Esophagus (tissue), 2 donors: ENCODE results near the gene CTSD. TPM values are rescaled to one million over a fixed set of nuclear protein-coding genes. Genes with fewer than 3 reads are reported as not detected.
"Not testable (repeated sequence)": the region's sequence is repeated elsewhere in the genome, so short reads cannot be mapped to it uniquely, and the experiment has no call there.

Experiments
- H3K27ac ChIP-seq, 2 donors: one replicate each; pipeline ENCODE4 v1.5.1; 2013; ENCODE audit warnings: low read depth in 2 of 2, mild to moderate bottlenecking in 2 of 2, inconsistent platforms in 1 of 2, low read length in 1 of 2, moderate library complexity in 1 of 2
- H3K27me3 ChIP-seq, 2 donors: one replicate each; pipeline ENCODE4 v1.6.1; 2013; ENCODE audit warnings: low read length in 2 of 2, control low read depth in 1 of 2, mild to moderate bottlenecking in 1 of 2; ENCODE audit not compliant: insufficient read depth in 2 of 2, control insufficient read depth in 1 of 2
- H3K36me3 ChIP-seq, 2 donors: one replicate each; pipeline ENCODE4 v1.6.1; 2013; ENCODE audit warnings: low read length in 1 of 2; ENCODE audit not compliant: control insufficient read depth in 2 of 2, insufficient read depth in 2 of 2
- H3K4me1 ChIP-seq, 2 donors: one replicate each; pipeline ENCODE4 v1.6.1; 2013; ENCODE audit warnings: low read length in 1 of 2; ENCODE audit not compliant: control insufficient read depth in 2 of 2, insufficient read depth in 2 of 2
- H3K4me3 ChIP-seq, 2 donors: one replicate each; pipeline ENCODE4 v1.5.1; 2013; ENCODE audit warnings: low read length in 2 of 2, mild to moderate bottlenecking in 2 of 2, low read depth in 1 of 2, moderate library complexity in 1 of 2
- H3K9me3 ChIP-seq, 2 donors: one replicate each; pipeline ENCODE4 v1.6.1; 2013; ENCODE audit warnings: mild to moderate bottlenecking in 2 of 2, low read depth in 1 of 2, low read length in 1 of 2, moderate library complexity in 1 of 2; ENCODE audit not compliant: control insufficient read depth in 2 of 2, insufficient read depth in 1 of 2
- WGBS, 2 donors: extraction: QIAGEN DNeasy Blood & Tissue Kit; methylation state at CpG; one replicate each; pipeline ENCODE4 v1.1.7; 2013; 5-methylcytosine and 5-hydroxymethylcytosine counted together
- polyA plus RNA-seq, 2 donors: library from polyadenylated mRNA; stranded (reverse); fragments of 200-250 nt; gene quantifications; one replicate each; pipeline ENCODE4 v1.2.3, GENCODE V29; 2013
- donor health status: healthy with polysubstance abuse.
- donor health status: Bipolar disorder and iron deficiency.

Gene CTSD
- 100 to 1,000 TPM; 273 to 284 TPM for polyA plus RNA-seq

- H3K9me3 ChIP-seq, result no peaks in the 10 kb centered on the region
Observed at GRCh38 chr11:1763796-1764661, at the start of gene CTSD. TSS of gene CTSD (minus strand) at chr11:1763927. CDS start at chr11:1763859, 68 bp downstream.

GRCh38 chr11:1813356-1813755 lies 49.6 kb upstream of the CTSD start:
- not testable (repeated sequence) for H3K27ac ChIP-seq, H3K4me1 ChIP-seq, H3K36me3 ChIP-seq, H3K4me3 ChIP-seq, H3K9me3 ChIP-seq, H3K27me3 ChIP-seq
- 88 to 94% methylated on average over 9 of the region's 9 CpGs for whole genome bisulfite sequencing, 2 donors

More at GRCh38 chr11:1763796-1764661, at the start of gene CTSD:
- Histone ChIP-seq H3K36me3 (peaks cover 0 to 27% of the 10 kb centered on the region in 2 donors), H3K27ac (peak within 1 kb of the TSS; percentile 93 to 97), H3K4me1 (peaks cover 6 to 34% of the 10 kb centered on the region in 2 donors), H3K27me3 (no peaks in the 10 kb centered on the region), H3K4me3 (peak within 1 kb of the TSS; percentile 84 to 96)
- WGBS, 2 donors, result 2% methylated on average over 49 to 85 of the region's 85 CpGs

GRCh38 chr11:1812801-1813200 lies 49.1 kb upstream of the CTSD start:
- Histone ChIP-seq H3K9me3 (peaks cover 0 to 5% of the 10 kb centered on the region in 2 donors), H3K36me3 (no peaks in the 10 kb centered on the region), H3K27me3 (no peaks in the 10 kb centered on the region), H3K4me3 (no peak overlapping the region), H3K4me1 (no peaks in the 10 kb centered on the region), H3K27ac (no peak overlapping the region)
- 86 to 91% methylated on average over 15 of the region's 15 CpGs for WGBS, 2 donors

GRCh38 chr11:1812274-1812673 lies 48.5 kb upstream of the CTSD start:
- no peaks in the 10 kb centered on the region for H3K27me3 ChIP-seq
- H3K4me1 ChIP-seq, result no peaks in the 10 kb centered on the region
- H3K36me3 ChIP-seq, result no peaks in the 10 kb centered on the region
- H3K9me3 ChIP-seq, result peaks cover 0 to 5% of the 10 kb centered on the region in 2 donors
- no peak overlapping the region for H3K27ac ChIP-seq
- 86 to 87% methylated on average over 5 of the region's 5 CpGs for WGBS, 2 donors
- no peak overlapping the region for H3K4me3 ChIP-seq

GRCh38 chr11:1810761-1811160 lies 47.0 kb upstream of the CTSD start:
- H3K9me3 ChIP-seq, result peaks cover 0 to 5% of the 10 kb centered on the region in 2 donors
- no peaks in the 10 kb centered on the region for H3K36me3 ChIP-seq
- no peaks in the 10 kb centered on the region for H3K27me3 ChIP-seq
- H3K27ac ChIP-seq, result no peak overlapping the region
- H3K4me3 ChIP-seq, result no peak overlapping the region
- WGBS, 2 donors, result 44 to 55% methylated on average over 10 of the region's 10 CpGs
- H3K4me1 ChIP-seq, result no peaks in the 10 kb centered on the region

- WGBS, 2 donors, result 63 to 66% methylated on average over 14 of the region's 14 CpGs
- H3K9me3 ChIP-seq, result peaks cover 0 to 3% of the 10 kb centered on the region in 2 donors
- H3K27ac ChIP-seq, result no peak overlapping the region
- no peaks in the 10 kb centered on the region for H3K36me3 ChIP-seq
- peaks cover 0 to 2% of the 10 kb centered on the region in 2 donors for H3K4me1 ChIP-seq
- H3K27me3 ChIP-seq, result no peaks in the 10 kb centered on the region
- H3K4me3 ChIP-seq, result no peak overlapping the region
Observed at GRCh38 chr11:1807264-1807995, 43.7 kb upstream of the CTSD start.

- Histone ChIP-seq H3K36me3 (no peaks in the 10 kb centered on the region), H3K4me3 (no peak overlapping the region), H3K9me3 (no peaks in the 10 kb centered on the region), H3K4me1 (peaks cover 0 to 2% of the 10 kb centered on the region in 2 donors), H3K27me3 (no peaks in the 10 kb centered on the region), H3K27ac (no peak overlapping the region)
- WGBS, 2 donors, result 81 to 92% methylated on average over 15 of the region's 15 CpGs
Observed at GRCh38 chr11:1805525-1805924, 41.8 kb upstream of the CTSD start.

GRCh38 chr11:1803835-1804519 lies 40.2 kb upstream of the CTSD start:
- H3K27ac ChIP-seq, H3K36me3 ChIP-seq, H3K27me3 ChIP-seq, H3K4me1 ChIP-seq, H3K4me3 ChIP-seq, H3K9me3 ChIP-seq: not testable (repeated sequence)
- WGBS, 2 donors, result 91 to 92% methylated on average over 18 to 25 of the region's 42 CpGs

GRCh38 chr11:1803246-1803645 lies 39.5 kb upstream of the CTSD start:
- Histone ChIP-seq H3K27me3 (no peaks in the 10 kb centered on the region), H3K9me3 (no peaks in the 10 kb centered on the region), H3K4me1 (peaks cover 0 to 2% of the 10 kb centered on the region in 2 donors), H3K27ac (no peak overlapping the region), H3K36me3 (no peaks in the 10 kb centered on the region), H3K4me3 (no peak overlapping the region)
- WGBS, 2 donors, result 92 to 93% methylated on average over 20 of the region's 20 CpGs
